GM19351 (cell line): ENCODE results near the gene PAQR8.

Experiments
- ATAC-seq: cut with Tn5 transposase; IDR thresholded peaks from one replicate; pipeline ENCODE4 v1.9.1; 2021; ENCODE audit warnings: mild to moderate bottlenecking, moderate library complexity; ENCODE audit not compliant: unreplicated experiment

PAQR8 gene

GRCh38 chr6:52361945-52362442, at the start of gene PAQR8:
TSS of gene PAQR8 (plus strand) at chr6:52362151. CDS start at chr6:52403214, 41,063 bp downstream.
- peak; percentile 84 for ATAC-seq

- ATAC-seq = no peak
Measured at GRCh38 chr6:52312461-52312860, 49.5 kb upstream of the PAQR8 start.

GRCh38 chr6:52314752-52315151, 47.2 kb upstream of the PAQR8 start:
- ATAC-seq = no peak

- no peak for ATAC-seq
Measured at GRCh38 chr6:52317211-52317610, 44.7 kb upstream of the PAQR8 start.

- ATAC-seq = peak; percentile 100
Measured at GRCh38 chr6:52317841-52318581, 43.9 kb upstream of the PAQR8 start.

- ATAC-seq = no peak
Measured at GRCh38 chr6:52324189-52324588, 37.8 kb upstream of the PAQR8 start.

- no peak for ATAC-seq
Measured at GRCh38 chr6:52325695-52326471, 36.1 kb upstream of the PAQR8 start.

GRCh38 chr6:52326540-52327364, 35.2 kb upstream of the PAQR8 start:
- no peak for ATAC-seq

GRCh38 chr6:52328303-52328662, 33.7 kb upstream of the PAQR8 start:
- ATAC-seq = no peak

GRCh38 chr6:52328729-52329128, 33.2 kb upstream of the PAQR8 start:
- no peak for ATAC-seq

GRCh38 chr6:52330470-52330869, 31.5 kb upstream of the PAQR8 start:
- ATAC-seq = peak; percentile 63

- ATAC-seq = no peak
Measured at GRCh38 chr6:52331793-52332457, 30.0 kb upstream of the PAQR8 start.

- no peak for ATAC-seq
Measured at GRCh38 chr6:52333840-52334200, 28.1 kb upstream of the PAQR8 start.

- ATAC-seq = no peak
Measured at GRCh38 chr6:52335576-52335975, 26.4 kb upstream of the PAQR8 start.

GRCh38 chr6:52336919-52337561, 24.9 kb upstream of the PAQR8 start:
- peak; percentile 13 for ATAC-seq

- peak; percentile 83 for ATAC-seq
Measured at GRCh38 chr6:52337633-52338290, 24.2 kb upstream of the PAQR8 start.

GRCh38 chr6:52340603-52340880, 21.4 kb upstream of the PAQR8 start:
- no peak for ATAC-seq

GRCh38 chr6:52341561-52342260, 20.2 kb upstream of the PAQR8 start:
- ATAC-seq = no peak

GRCh38 chr6:52345311-52345710, 16.6 kb upstream of the PAQR8 start:
- ATAC-seq = no peak
